KMS-11 (cell line): Measurements from ENCODE around the gene NPAS2.

ENCODE experiments used
- H2AFZ ChIP-seq: fragments of 200-600 bp; sonication (generic); 2 replicates; pipeline ENCODE4 v1.6.1; 2016; ENCODE audit warnings: antibody characterized with exemption, mixed run types, low read depth
- H3K27ac ChIP-seq: fragments of 200-600 bp; sonication (generic); 2 replicates; pipeline ENCODE4 v1.6.1; 2016; ENCODE audit warnings: mild to moderate bottlenecking, mixed run types
- H3K27me3 ChIP-seq: fragments of 200-600 bp; sonication (generic); 2 replicates; pipeline ENCODE4 v1.6.1; 2017; ENCODE audit warnings: mild to moderate bottlenecking, low read depth, mixed run types, moderate library complexity; ENCODE audit not compliant: insufficient read depth
- H3K36me3 ChIP-seq: fragments of 200-600 bp; sonication (generic); 2 replicates; pipeline ENCODE4 v1.6.1; 2017; ENCODE audit warnings: mild to moderate bottlenecking, mixed run types; ENCODE audit not compliant: insufficient read depth
- H3K4me1 ChIP-seq: fragments of 200-600 bp; sonication (generic); 2 replicates; pipeline ENCODE4 v1.6.1; 2016; ENCODE audit warnings: mild to moderate bottlenecking, low read depth, mixed run types; ENCODE audit not compliant: poor library complexity, severe bottlenecking
- H3K4me2 ChIP-seq: fragments of 200-600 bp; sonication (generic); 2 replicates; pipeline ENCODE4 v1.7.0; 2016; ENCODE audit warnings: mild to moderate bottlenecking, mixed run types
- H3K4me3 ChIP-seq: fragments of 200-600 bp; sonication (generic); IDR thresholded peaks from 2 replicates; pipeline ENCODE4 v1.6.1; 2017; ENCODE audit warnings: low read depth, low read length, mixed read lengths; ENCODE audit not compliant: insufficient read depth
- H3K79me2 ChIP-seq: fragments of 200-600 bp; sonication (generic); 2 replicates; pipeline ENCODE4 v1.6.1; 2016; ENCODE audit warnings: low read depth, mixed run types; ENCODE audit not compliant: insufficient read depth
- H3K9ac ChIP-seq: fragments of 200-600 bp; sonication (generic); 2 replicates; pipeline ENCODE4 v1.6.1; 2016; ENCODE audit warnings: mild to moderate bottlenecking, mixed run types
- H4K20me1 ChIP-seq: fragments of 200-600 bp; sonication (generic); 2 replicates; pipeline ENCODE4 v1.6.1; 2016; ENCODE audit warnings: mild to moderate bottlenecking, mixed run types; ENCODE audit not compliant: insufficient read depth
- TF ChIP-seq, protein P1 (sequence below): fragments of 200-600 bp; sonication (generic); conservative IDR thresholded peaks from 2 replicates; pipeline ENCODE4 v1.6.1; 2017; ENCODE audit warnings: low read depth, mild to moderate bottlenecking, antibody characterized with exemption, low read length, moderate library complexity, mixed read lengths

Gene NPAS2

DNA sequence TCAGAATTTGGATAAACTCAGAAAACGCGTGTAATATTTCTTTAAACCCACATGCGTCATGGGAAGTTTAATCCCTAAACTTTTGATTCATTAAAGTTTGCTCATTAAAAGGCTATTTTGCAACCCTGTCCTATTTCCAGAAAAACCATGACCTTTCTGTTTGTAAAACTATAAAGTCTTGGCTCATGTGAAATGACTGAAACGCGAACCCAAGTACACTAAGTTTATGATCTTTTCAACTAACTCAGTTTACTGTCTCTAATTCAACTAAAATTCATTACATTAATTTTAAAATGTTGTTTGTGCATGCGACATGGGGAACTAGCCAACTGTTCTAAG, 178.3 kb downstream of the NPAS2 start:
- no peak overlapping the region for H3K27ac ChIP-seq
- no peak overlapping the region for H3K4me2 ChIP-seq
- no peaks in the 10 kb centered on the region for H3K27me3 ChIP-seq
- H3K4me3 ChIP-seq: no peak overlapping the region
- H3K4me1 ChIP-seq: no peaks in the 10 kb centered on the region
- 0 out of 2 replicates have a peak, but pooled peaks cover under 1% of the 10 kb centered on the region for H4K20me1 ChIP-seq
- TF ChIP-seq, protein P1, sequence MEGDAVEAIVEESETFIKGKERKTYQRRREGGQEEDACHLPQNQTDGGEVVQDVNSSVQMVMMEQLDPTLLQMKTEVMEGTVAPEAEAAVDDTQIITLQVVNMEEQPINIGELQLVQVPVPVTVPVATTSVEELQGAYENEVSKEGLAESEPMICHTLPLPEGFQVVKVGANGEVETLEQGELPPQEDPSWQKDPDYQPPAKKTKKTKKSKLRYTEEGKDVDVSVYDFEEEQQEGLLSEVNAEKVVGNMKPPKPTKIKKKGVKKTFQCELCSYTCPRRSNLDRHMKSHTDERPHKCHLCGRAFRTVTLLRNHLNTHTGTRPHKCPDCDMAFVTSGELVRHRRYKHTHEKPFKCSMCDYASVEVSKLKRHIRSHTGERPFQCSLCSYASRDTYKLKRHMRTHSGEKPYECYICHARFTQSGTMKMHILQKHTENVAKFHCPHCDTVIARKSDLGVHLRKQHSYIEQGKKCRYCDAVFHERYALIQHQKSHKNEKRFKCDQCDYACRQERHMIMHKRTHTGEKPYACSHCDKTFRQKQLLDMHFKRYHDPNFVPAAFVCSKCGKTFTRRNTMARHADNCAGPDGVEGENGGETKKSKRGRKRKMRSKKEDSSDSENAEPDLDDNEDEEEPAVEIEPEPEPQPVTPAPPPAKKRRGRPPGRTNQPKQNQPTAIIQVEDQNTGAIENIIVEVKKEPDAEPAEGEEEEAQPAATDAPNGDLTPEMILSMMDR: no peak
- no peak overlapping the region for H2AFZ ChIP-seq
- peaks cover under 1% of the 10 kb centered on the region; the same call in 1 of the 2 replicates for H3K36me3 ChIP-seq
- H3K9ac ChIP-seq: no peak overlapping the region
- H3K79me2 ChIP-seq: peaks cover 11% of the 10 kb centered on the region

DNA sequence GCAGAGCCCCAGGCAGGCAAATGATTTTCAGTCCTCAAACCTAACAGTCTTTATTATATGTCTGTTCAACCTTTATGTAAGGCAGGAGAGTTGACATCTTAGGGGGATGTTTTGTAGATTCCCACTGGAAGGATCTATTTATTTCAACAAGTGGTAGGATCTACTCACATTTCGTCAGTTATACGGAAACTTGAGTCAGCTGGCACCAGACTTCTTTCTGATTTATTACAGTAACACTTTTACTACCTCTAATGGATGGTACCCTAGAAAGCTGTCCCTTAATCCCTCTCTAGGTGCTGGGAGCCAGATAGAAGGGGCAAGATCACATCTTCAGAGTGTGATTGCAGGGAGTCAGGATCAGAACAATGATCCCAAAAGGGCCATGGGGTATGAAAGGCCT, 180.1 kb downstream of the NPAS2 start:
- peaks cover 24% of the 10 kb centered on the region for H3K79me2 ChIP-seq
- TF ChIP-seq, protein P1: no peak

DNA sequence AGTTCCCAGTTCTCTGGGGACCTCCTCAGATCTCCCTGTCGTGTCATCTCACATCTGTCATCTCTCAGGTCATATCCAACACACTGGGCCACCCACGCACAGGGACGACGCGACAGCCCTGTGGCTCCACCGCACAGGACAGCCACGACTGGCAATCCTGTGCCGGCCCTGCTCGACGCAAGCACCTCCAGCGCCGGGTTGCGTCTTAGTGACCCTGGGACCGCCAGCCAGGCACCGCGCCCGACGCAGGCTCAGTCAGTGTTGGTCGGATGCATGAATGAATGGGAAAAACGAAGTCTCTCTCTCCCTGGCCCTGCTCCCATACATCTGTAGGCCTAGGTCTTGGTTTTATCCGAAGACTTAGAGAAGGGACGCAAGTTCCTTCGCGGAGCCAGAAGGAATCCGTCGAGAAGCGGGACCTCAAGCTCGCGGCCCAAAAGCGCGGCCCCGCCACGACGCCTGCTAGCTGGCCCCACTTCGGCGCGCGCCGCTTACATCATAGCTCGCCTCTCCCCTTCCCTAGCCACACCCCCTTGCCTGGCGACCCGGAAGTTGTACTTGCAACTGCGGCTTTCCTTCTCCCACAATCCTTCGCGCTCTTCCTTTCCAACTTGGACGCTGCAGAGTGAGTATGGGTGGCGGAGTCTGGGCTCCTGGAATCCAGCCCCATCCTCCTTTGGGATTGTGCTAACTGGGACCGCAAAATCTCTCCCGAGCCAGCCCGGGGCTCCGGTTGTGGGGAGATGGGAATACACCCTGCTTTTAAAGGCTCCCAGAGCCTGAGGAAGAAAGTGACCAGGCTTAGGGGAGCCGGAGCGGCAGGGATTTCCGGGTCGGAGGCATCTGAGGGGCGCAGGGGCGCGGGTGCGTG, 182.0 kb downstream of the NPAS2 start, which contains the start of gene RPL31:
RPL31 (plus strand) TSS at position 599 of the 871 bp plus-strand sequence. CDS start 413 bp downstream, outside the sequence.
- Histone ChIP-seq H3K79me2 (peaks cover 24% of the 10 kb centered on the region), H4K20me1 (0 out of 2 replicates have a peak, but pooled peaks cover 4% of the 10 kb centered on the region), H3K27ac (peak within 1 kb of the TSS; percentile 84), H3K27me3 (no peaks in the 10 kb centered on the region), H3K4me2 (peak within 1 kb of the TSS; percentile 83), H3K36me3 (peaks cover 4% of the 10 kb centered on the region; the same call in 1 of the 2 replicates), H2AFZ (peak within 1 kb of the TSS; percentile 75), H3K9ac (peak within 1 kb of the TSS; percentile 98), H3K4me3 (peak within 1 kb of the TSS; percentile 73), H3K4me1 (peaks cover 10% of the 10 kb centered on the region)
- TF ChIP-seq, protein P1: no peak

More for the DNA sequence above, 180.1 kb downstream of the NPAS2 start:
- Histone ChIP-seq H3K4me2 (no peak overlapping the region), H3K27me3 (no peaks in the 10 kb centered on the region), H2AFZ (no peak overlapping the region), H3K4me3 (no peak overlapping the region), H3K36me3 (peaks cover 4% of the 10 kb centered on the region; the same call in 1 of the 2 replicates), H3K9ac (no peak overlapping the region), H3K27ac (no peak overlapping the region), H4K20me1 (0 out of 2 replicates have a peak, but pooled peaks cover 4% of the 10 kb centered on the region), H3K4me1 (peaks cover 10% of the 10 kb centered on the region)

DNA sequence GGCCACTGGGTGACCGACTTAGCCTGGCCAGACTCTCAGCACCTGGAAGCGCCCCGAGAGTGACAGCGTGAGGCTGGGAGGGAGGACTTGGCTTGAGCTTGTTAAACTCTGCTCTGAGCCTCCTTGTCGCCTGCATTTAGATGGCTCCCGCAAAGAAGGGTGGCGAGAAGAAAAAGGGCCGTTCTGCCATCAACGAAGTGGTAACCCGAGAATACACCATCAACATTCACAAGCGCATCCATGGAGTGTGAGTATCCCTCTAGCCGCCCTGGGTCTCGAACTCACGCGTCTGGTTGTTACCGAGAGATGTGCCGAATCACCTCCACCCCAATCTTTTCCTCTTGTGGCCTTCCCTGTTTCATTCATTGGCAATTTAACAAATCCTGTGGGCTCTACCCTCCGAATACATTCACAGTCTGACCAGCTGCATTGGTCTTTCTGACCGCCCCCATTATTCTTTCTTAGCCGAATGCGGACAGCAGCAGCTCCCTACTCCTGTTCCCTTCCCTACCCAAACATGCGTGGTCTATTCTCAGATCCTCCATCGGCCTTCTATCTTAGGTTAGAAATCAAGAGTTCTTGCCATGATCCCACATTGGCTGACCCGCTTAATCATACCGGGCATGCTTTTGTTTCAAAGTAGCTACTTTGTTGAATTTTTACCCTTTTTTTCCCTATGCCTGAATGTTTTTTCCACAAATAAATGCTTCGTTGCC, 182.8 kb downstream of the NPAS2 start:
- H3K4me1 ChIP-seq: peaks cover 10% of the 10 kb centered on the region
- peak overlapping the region; percentile 84 for H3K27ac ChIP-seq
- no peaks in the 10 kb centered on the region for H3K27me3 ChIP-seq
- TF ChIP-seq, protein P1: no peak
- H3K79me2 ChIP-seq: peaks cover 24% of the 10 kb centered on the region
- H4K20me1 ChIP-seq: 0 out of 2 replicates have a peak, but pooled peaks cover 4% of the 10 kb centered on the region
- peak overlapping the region; percentile 75 for H2AFZ ChIP-seq
- peak overlapping the region; percentile 73 for H3K4me3 ChIP-seq
- peak overlapping the region; percentile 98 for H3K9ac ChIP-seq
- peak overlapping the region; percentile 83 for H3K4me2 ChIP-seq
- H3K36me3 ChIP-seq: peaks cover 4% of the 10 kb centered on the region; the same call in 1 of the 2 replicates
